NOMO-1 (cell line): ENCODE results near the gene GRIK3.
"Not testable (repeated sequence)": the region's sequence is repeated elsewhere in the genome, so short reads cannot be mapped to it uniquely, and the experiment has no call there.

Source experiments
- DNase-seq, 2 experiments: peaks; one replicate each; lab custom pipeline; 2025; ENCODE audit not compliant: unreplicated experiment in 2 of 2; lab: John Stamatoyannopoulos, UW

Gene GRIK3

DNA sequence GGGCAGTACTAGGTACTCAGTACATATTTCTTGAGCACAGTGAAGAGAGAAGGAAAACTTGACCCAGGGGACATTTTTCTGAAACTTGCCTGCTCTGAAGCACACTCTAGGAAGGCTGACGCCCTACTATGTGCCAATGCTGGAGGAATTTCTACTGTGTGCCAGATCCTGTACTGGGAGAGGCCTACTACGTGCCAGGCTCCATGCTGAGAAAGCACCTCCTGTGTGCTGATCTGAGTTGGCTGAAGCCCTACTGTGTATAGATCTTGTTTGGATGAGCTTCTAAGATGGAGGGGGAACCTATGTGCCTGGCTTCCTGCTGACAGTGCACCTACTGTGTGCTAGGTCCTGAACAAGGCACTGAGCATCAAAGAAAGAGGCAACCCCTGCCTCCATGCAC is 86.2 kb downstream of the GRIK3 start:
- DNase-seq, result no peak

DNA sequence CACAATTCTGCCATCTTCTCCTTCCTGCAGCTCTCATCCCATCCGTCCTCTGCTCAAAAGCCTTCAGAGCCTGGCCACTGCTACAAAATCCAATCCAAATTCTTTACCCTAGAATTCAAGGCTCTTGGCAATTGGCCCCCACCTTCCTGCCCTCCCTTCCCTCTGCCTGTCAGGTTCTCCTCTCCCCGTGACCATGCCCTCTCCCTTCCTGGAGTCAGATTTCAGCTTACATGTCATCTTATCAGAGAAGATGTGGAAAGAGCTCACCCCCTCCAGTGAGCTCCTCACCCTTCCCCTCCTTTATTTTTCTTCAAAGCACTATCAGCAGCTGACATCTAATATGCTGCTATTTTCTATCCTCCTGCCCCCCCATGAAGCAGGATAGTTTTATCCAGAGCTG is 86.9 kb downstream of the GRIK3 start:
- DNase-seq, result no peak

DNA sequence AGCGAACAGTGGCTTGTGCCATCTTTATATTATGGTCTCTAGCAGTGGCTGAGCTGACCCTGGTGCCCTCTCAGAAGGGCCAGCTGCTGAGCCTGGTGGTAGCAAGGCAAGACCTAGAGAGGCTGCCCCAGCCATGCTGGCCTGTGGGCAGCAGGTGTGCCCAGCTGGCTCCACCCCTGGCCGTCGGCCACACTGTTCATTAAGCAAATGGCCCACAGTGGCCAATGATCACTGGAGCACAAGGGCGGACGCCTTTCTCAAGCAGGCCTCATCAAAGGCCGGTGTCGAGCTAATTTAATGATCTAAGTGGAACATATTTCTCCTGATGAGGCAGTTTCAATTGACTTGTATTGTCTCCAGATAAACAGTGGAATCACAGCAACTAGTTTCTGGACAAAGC is 89.4 kb downstream of the GRIK3 start:
- no peak for DNase-seq

DNA sequence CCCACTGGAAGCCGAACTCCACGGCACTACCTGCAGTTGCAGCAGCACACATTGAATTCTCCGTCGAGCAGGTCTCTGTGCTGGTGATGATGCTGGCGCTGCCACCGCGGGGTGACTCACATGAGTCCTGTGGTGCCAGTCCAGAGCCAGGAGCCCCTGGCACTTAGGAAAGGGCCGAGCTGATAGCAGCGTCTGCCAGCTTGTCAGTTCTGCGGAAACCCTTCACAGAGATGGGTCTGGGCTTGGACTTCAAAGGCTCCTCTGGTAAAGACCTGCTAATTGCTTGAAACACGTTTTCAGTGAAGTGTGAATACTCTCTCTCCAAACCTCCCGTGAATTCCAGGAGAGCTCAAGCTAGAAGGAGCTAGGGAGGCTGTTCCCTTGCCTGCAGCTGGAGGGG is 92.2 kb downstream of the GRIK3 start:
- DNase-seq, result no peak

DNA sequence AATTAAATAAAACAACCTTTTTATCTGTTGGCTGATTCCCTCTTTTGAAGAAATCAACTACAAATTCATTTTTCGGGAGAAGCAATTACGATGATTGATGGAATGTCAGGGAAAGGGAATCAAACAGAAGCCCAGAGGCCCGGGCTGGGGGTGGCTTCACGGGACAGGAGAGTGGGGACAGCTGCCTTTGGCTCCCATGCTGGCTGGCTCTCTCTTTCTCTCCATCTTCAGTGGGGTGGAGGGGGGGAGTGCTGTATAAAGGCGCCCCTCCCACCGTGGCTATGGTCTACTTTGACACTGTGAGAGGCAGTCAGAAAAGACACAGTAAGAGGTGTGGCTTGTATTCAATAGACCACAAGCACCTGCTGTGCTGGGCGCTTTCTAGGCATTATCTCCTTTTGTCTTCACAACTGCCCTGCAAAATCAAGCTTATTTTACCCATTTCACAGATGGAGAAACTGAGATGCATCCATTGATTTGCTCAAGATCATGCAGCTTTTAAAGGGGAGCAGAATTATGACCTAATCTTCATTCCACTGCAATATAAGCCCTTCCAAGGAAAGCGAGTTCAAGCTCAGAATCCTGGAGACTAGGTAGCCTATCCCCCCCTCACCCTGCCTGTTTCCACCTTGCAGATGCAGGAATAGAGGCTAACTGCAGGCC is 92.9 kb downstream of the GRIK3 start:
- no peak for DNase-seq

DNA sequence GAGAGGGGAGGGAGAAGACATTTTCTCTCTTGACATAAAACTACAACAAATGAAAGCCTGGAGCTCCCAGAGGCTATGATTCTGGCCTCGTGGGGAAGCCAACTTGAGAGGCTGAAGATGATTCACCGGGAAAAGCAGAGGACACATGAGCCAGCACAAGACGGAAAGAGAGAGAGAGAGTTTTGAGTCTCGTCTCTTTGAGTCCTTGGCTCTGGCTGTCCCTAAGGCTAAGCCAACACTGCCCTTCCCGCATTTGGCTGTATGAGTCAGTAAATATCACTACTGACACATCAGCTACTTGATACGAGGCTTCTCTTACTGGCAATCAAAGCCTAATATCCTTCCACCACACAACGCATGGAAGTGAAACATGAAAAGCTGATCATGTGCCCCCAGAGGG is 95.5 kb downstream of the GRIK3 start:
- no peak for DNase-seq

DNA sequence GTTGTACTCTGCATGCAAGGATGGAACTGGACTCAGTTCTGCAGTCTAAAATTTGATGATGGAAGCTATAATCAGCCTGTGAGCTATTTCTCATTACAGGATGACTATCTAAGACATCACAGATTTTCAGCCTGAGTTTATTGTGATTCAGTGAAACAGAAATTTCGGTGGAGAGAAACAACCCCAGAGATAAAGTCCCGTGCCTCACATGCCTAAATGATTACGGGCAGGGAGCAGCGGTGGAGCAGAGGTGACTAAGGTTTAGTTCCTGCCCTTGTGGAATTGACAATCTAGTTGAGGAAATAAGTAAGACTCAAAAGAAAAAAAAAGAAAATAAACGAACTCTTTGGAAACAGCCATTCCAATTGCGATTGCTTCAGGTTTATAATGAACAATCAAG is 96.9 kb downstream of the GRIK3 start:
- DNase-seq, result no peak

DNA sequence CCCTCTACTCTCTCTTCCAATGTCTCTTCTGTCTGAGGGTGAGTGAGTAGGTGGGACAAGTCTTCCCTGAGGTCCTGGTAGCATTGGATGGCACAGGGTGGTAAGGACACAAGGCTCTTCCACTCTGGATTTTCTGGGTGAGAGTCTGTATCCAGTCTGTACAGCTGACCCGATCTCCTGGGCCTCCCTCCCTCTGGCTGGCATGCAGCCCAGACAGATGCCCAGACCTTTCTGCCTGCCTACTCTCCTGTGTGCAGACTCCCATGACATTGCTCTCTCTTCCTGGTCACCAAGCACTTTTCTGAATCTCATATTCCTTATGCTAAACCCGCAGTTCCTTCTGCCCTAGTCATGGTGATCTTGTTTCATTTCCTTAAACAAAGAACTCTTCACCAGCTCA is 100.3 kb downstream of the GRIK3 start:
- DNase-seq, result no peak

DNA sequence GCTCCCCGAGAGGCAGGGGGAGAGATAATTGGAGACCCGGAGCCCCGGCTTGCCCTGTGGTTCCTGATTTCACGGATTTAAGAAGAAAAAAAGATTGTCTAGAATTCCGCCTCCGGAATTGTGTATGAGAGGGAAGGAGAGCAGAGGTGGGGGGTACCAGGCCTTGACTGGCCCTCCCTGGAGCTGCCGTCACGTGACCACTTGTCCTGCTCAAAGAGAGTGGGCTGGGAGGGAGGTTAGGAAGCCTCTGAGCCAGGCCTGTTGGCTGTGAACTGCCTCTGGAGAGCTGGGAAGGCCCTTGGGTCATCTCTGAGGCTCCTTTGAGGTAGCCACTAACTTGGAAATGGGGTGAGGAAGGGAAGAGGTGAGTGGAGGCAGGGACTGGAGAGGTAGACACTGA is 106.5 kb downstream of the GRIK3 start:
- DNase-seq, result no peak

DNA sequence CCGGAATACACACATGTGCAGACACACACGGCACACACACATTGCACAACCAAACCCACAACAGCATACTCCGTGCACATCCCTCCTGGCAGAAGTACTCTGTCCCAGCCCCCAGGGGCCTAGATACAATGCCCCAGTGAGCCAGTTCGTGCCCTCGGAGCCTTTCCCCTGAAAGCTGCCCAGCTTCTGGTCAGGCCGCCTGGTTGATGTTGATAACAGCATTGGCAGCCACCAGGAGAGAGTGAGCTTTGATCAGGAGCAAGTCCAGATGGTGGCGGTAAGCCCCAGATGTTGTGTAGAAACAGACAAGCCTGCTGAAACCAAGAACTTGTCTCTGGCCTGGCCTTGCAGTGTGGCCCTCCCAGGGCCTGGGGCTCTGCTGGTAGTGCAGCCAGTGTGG is 109.1 kb downstream of the GRIK3 start:
- DNase-seq, result no peak

DNA sequence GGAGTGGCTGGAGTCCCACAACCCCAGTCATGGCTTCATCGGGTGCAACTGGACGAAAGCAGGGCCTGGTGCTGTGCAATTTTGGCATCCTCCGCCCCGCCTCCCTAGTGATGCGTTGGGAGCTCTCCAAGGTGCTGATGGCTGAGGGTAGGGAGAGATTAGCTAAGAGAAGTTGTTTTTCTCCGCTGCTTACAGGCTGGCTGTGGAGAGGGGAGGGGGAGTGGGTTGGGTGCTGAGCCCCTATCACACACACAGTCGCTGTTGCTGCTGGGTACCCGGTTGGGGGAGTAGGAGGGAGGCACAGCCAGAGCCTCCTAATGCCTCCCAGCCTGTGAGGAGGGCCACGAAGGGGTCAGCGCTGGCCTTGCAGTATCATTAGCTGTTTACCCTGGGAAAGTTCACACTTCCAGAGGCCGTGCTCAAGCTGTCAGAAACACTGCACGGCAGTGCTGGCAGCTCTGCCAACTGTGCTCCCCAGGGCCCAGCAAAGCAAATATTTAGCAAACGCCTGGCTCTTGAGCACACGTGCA is 110.0 kb downstream of the GRIK3 start:
- peak; percentile 9 to 26 for DNase-seq

DNA sequence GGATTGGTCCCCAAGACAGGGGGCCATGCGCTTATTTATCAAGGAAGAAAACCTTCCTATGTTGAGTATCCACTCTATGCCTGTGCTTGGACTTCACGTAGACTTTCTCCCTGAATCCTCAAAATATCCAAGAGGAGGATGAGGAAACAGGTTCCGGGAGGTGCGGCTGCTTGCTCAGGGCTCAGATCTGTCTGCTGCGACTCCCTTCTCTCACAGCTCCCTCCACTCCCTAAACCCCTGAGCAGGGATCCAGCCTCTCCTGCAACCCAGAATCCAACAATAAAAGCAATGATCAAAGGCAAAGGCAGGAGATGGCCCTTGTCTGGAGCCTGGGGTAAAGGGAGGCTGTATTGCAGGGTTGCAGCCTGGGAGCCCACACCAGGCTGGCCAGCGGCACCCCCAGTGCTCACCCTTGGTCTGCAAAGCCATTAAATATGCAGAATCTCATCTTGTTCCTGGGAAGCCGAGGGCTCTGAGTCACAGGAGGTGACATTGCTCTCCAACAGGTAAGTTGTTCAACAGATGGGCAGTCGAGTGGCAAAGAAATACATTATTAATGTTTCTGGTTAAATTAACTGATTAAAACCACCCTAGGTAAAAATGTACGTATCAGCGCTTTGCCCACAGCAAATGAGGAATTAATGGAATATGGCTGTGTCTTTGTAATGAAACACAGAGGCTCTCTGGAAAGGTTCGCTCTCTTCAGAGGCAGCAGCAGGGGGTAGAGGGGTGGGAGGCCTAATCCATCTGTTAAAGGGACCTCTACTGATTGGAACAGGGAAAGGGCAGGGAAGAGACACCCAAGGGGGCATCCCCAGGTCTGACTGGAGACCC is 111.5 kb downstream of the GRIK3 start:
- DNase-seq, result no peak

DNA sequence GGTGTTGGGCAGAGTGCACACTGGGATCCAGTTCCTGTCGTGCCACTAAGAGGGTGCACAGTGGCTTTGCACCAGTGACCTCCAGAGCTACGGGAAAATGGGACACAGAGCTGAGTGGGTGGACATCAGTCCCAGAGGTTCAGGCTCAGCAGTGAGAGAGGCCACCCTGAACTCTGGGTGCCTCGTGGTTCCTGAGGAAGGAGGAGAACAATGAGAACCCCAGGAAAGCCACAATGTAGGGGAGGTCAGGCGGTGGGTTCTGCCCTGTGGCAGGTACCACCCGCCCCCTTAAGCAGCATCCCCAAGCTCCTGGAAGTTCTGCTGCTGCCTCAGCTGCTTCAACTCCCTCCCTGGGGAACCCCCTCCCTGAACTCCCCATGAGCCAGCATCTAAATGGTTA is 112.2 kb downstream of the GRIK3 start:
- DNase-seq, result no peak

DNA sequence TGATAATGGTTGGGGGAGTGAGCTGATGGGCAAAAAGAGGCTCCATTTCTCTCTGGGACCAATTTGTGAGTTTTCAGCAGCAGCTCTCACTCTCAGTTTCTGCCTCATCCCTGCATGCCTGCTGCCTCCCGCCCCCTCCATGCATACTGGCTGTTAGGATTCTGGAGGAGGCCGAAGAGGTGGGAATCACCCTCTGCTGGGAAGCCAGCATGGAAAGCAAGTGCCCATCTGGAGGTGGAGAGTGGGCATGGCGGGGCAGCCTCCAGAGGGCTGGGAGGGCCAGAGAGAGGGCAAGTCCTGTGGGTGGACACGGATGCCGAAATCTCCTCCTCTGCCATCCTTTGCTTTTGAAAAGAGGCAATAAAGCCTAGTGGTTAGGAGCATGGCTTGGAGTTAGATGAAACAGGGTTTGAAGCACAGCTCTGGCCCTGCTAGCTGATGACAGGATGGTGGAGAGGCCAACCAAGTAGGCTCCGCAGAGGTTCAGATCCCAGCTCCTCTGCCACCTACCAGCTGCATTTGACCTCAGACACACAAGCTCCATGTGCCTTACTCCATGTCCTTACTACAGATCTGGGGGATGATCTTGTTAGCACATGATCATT is 113.4 kb downstream of the GRIK3 start:
- DNase-seq, result no peak

DNA sequence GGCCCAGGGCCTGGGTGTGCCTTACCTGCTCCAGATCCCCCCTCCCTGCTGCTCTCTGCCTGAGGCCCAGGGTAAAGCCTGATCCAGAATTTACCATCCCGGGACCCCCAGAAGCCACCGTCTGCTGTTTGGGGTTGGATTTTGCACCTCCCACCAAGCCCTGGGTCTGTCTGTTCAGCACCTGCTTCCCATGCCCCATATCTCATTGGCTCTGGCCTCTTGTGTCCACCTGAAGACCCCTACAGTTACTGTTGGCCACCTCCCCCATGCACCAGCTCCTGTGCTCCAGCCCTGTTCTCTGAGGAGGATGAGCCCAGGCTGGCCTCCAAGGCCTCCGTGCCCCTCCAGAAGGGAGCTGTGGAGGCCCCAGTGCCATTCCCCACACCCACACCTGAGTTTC is 113.9 kb downstream of the GRIK3 start:
- DNase-seq, result no peak

DNA sequence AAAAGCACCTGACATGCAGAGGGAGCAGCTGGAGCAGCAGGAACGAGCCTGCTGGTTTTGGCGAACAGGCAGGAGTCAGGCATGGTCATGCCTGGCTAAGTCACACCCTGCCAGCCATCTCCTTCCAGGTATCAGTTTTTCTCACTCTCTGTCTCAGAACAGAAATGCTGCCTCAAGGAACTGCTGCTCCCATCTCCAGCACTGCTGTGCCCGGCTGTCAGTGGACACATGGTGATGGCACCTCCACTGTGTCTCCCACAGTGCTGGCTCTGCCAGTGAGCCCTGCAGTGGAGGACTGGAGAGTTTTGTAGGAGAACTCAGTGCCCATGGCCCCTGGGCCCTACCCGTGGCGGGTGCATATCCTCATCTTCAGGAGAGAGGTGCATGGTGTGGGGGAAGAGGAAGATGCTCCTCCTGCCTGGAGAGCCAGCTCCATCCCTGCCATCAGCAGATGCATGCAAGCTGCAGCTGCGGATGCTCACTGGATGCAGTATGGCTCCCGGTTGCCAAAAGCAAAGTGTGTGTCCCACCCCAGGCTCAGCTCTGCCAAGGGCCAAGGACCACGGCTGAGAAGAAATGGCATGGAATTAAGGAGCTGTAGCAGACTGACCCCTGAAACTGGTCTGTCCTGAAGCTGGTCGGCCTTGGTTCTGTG is 114.7 kb downstream of the GRIK3 start:
- no peak for DNase-seq

DNA sequence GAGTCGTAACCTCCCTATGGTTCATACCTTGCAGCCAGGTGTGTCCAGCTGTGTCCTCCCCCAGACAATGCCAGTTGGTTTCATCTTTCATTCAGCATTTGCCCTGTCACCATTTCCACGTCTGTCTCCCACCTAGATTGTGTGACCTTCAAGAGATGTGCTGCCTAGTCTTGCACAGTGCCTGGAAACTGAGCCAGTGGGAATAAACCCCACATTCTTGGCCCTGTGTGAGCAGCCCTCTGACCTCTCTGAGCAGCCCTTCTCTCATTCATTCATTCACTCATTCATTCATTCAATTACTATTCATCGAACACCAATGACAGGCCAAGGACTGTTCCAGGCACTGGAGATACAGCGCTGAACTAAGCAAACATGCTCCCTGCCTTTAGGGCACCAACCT is 115.7 kb downstream of the GRIK3 start:
- DNase-seq, result no peak

DNA sequence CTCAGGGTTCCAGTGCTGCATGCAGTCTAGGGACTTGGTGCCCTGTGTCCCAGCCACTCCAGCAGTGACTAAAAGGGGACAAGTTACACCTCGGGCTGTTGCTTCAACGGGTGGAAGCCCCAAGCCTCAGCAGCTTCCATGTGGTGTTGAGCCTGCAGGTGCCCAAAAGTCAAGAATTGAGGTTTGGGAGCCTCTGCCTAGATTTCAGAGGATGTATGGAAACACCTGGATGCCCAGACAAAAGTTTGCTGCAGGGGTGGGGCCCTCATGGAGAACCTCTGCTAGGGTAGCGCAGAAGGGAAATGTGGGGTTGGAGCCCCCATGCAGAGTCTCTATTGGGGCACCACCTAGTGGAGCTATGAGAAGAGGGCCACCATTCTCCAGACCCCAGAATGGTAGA is 117.8 kb downstream of the GRIK3 start:
- DNase-seq, result not testable (repeated sequence)

DNA sequence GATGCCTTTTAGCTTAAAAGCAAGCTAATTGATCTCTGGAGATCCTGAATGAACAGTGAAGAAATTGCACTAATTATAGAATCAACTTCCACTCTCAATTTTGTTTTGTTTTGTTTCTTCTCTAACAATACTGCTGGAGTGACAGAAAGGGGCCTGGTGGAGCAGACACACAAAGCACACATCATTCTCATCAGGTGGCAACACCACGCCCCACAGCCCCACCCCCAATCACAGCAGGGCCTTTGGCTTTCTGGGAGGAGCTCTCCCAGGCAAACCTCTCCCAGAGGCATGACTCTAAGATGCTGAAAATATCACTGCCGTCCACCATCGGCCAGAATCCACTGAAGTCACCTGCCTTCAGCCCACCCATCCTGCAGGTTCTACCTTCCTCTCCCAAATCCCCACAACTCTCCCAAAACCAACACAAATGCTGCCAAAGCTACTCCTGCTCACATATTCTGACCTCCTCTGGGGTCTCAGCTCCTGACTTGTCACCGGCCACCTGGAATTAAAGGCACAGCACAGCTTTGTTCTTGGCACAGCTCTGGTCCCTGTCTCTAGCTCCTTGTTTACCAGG is 120.7 kb downstream of the GRIK3 start:
- no peak for DNase-seq

DNA sequence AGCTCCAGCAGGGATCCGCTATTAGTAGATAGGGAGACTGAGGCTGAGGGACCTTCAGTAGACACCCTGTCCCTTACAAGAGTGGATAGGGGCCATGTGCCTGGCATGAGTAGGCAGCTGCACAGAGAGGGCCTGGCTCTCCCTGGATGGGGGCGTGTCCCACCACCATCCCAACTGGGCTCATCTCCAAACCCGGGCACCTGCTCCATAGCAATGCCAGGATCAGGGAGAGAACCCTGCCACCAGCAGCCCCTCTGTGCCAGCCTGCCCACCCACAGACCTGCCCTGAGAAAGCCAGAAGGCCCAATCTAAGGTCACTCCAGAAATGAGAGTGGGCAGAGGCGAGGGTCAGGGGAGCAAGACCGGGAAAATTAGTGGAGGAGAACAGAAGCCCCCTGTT is 121.3 kb downstream of the GRIK3 start:
- no peak for DNase-seq

DNA sequence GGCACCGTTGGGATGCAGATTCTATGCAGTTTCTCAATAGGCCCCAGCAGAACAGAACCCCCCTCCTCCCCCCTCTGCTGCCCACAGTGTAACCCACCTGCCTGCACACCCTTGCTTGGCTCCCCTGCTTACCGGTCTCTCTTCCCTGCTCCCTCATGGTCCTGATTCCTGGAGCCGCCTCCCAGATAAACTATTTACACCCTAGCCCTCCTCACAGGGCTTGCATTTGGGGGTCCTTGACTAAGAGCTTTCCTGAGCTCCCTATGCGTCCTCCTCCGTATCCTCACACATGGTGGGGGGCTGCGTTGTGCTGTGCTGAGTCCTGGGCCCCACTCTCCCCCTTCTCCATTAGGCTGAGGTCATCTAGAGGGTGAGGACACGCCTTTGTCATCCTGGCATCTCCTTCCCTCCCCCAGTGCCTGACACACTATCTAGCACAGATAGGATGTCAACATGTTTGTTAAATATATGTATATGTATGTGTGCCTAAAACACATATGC is 121.9 kb downstream of the GRIK3 start:
- no peak for DNase-seq
